ENCODE results near the gene PRDX3. TPM values are rescaled to one million over a fixed set of nuclear protein-coding genes. Genes with fewer than 3 reads are reported as not detected.
A peak's percentile ranks its signal among the peaks of the same experiment; 100 is the strongest.

Gene PRDX3
- total RNA-seq, 1 experiment from 2014 or later = 234 TPM

- intact Hi-C loops (cut with micrococcal nuclease; ENCODE audit: unreplicated experiment) = no loop called here
- CTCF ChIA-PET = no interaction called here
- no peaks in the 10 kb centered on the region for H3K9me3 ChIP-seq (ENCODE audit: low read depth, low read length, poor library complexity, severe bottlenecking)
- TF ChIP-seq EZH2 (IDR thresholded peaks at IDR 0.05; ENCODE audit: borderline replicate concordance, low read depth, low read length, poor library complexity, severe bottlenecking) (no peak), CTCF (conservative IDR thresholded peaks at IDR 0.05; ENCODE audit: low read depth, low read length) (no peak)
- no TSS peak for BruUV-seq (replicated peaks)
- H3K27me3 ChIP-seq (replicated peaks; ENCODE audit: insufficient read depth, low read depth, low read length, poor library complexity) = no peaks in the 10 kb centered on the region
- H3K36me3 ChIP-seq (ENCODE audit: insufficient read depth, low read length, poor library complexity, severe bottlenecking) = peaks cover 18% of the 10 kb centered on the region
- no peak overlapping the region for H3K27ac ChIP-seq (ENCODE audit: low read depth, low read length, poor library complexity, severe bottlenecking)
- DNase-seq (ENCODE audit: low spot score) = no peak
- H3K4me1 ChIP-seq (ENCODE audit: insufficient read depth, low read length, poor library complexity, severe bottlenecking) = peaks cover 7% of the 10 kb centered on the region
- no peak overlapping the region for H3K4me3 ChIP-seq (ENCODE audit: low read depth, low read length, poor library complexity, severe bottlenecking)
- POLR2A ChIA-PET (ENCODE audit: low non-redundant PET) = no interaction called here
These were observed 42.5 kb downstream of the PRDX3 start for GRCh38 chr10:119136084-119136483.

GRCh38 chr10:119135513-119135881, 43.1 kb downstream of the PRDX3 start:
- intact Hi-C loops (cut with micrococcal nuclease; ENCODE audit: unreplicated experiment) = no loop called here

GRCh38 chr10:119133949-119134348, 44.7 kb downstream of the PRDX3 start:
- peaks cover 25% of the 10 kb centered on the region for H3K36me3 ChIP-seq (ENCODE audit: insufficient read depth, low read length, poor library complexity, severe bottlenecking)
- DNase-seq (ENCODE audit: low spot score) = no peak
- intact Hi-C loops (cut with micrococcal nuclease; ENCODE audit: unreplicated experiment) = no loop called here
- BruUV-seq (replicated peaks) = no TSS peak
- H3K9me3 ChIP-seq (ENCODE audit: low read depth, low read length, poor library complexity, severe bottlenecking) = no peaks in the 10 kb centered on the region
- H3K4me1 ChIP-seq (ENCODE audit: insufficient read depth, low read length, poor library complexity, severe bottlenecking) = peaks cover 7% of the 10 kb centered on the region
- TF ChIP-seq CTCF (conservative IDR thresholded peaks at IDR 0.05; ENCODE audit: low read depth, low read length) (no peak), EZH2 (IDR thresholded peaks at IDR 0.05; ENCODE audit: borderline replicate concordance, low read depth, low read length, poor library complexity, severe bottlenecking) (no peak)
- CTCF ChIA-PET = no interaction called here
- H3K27ac ChIP-seq (ENCODE audit: low read depth, low read length, poor library complexity, severe bottlenecking) = no peak overlapping the region
- POLR2A ChIA-PET (ENCODE audit: low non-redundant PET) = no interaction called here
- no peak overlapping the region for H3K4me3 ChIP-seq (ENCODE audit: low read depth, low read length, poor library complexity, severe bottlenecking)
- no peaks in the 10 kb centered on the region for H3K27me3 ChIP-seq (replicated peaks; ENCODE audit: insufficient read depth, low read depth, low read length, poor library complexity)

More at GRCh38 chr10:119135513-119135881, 43.1 kb downstream of the PRDX3 start:
- peak; percentile 18 for DNase-seq (ENCODE audit: low spot score)
- no peak overlapping the region for H3K4me3 ChIP-seq (ENCODE audit: low read depth, low read length, poor library complexity, severe bottlenecking)
- TF ChIP-seq EZH2 (IDR thresholded peaks at IDR 0.05; ENCODE audit: borderline replicate concordance, low read depth, low read length, poor library complexity, severe bottlenecking) (no peak), CTCF (conservative IDR thresholded peaks at IDR 0.05; ENCODE audit: low read depth, low read length) (no peak)
- no peaks in the 10 kb centered on the region for H3K9me3 ChIP-seq (ENCODE audit: low read depth, low read length, poor library complexity, severe bottlenecking)
- H3K4me1 ChIP-seq (ENCODE audit: insufficient read depth, low read length, poor library complexity, severe bottlenecking) = peaks cover 7% of the 10 kb centered on the region
- ChIA-PET POLR2A (ENCODE audit: low non-redundant PET) (no interaction called here), CTCF (no interaction called here)
- no peaks in the 10 kb centered on the region for H3K27me3 ChIP-seq (replicated peaks; ENCODE audit: insufficient read depth, low read depth, low read length, poor library complexity)
- peaks cover 16% of the 10 kb centered on the region for H3K36me3 ChIP-seq (ENCODE audit: insufficient read depth, low read length, poor library complexity, severe bottlenecking)
- no TSS peak for BruUV-seq (replicated peaks)
- no peak overlapping the region for H3K27ac ChIP-seq (ENCODE audit: low read depth, low read length, poor library complexity, severe bottlenecking)

All from A673 (cell line).